HCT116 (cell line): ENCODE measurements around the gene CGNL1. TPM values are rescaled to one million over a fixed set of nuclear protein-coding genes. Genes with fewer than 3 reads are reported as not detected.

Source experiments
- ATAC-seq: fragments of 200-7000 bp; cut with Tn5 transposase; 2 replicates; pipeline ENCODE4 v1.9.1; 2020; ENCODE audit warnings: mild to moderate bottlenecking, moderate library complexity
- Bru-seq: library from RNA; stranded (reverse); fragments of 400-500 nt; gene quantifications from one replicate; lab custom pipeline; 2021; lab: Mats Ljungman, UMichigan
- BruChase-seq, 2 experiments: library from RNA; stranded (reverse); fragments of 400-500 nt; gene quantifications; one replicate each; lab custom pipeline; 2021; lab: Mats Ljungman, UMichigan
- BruUV-seq: library from RNA; stranded (reverse); fragments of 400-500 nt; replicated peaks from 2 replicates; lab custom pipeline; 2021; lab: Mats Ljungman, UMichigan
- CTCF ChIA-PET: fragments of 300-600 bp; sonication (Branson Sonifier 250); formaldehyde crosslinking; loops from one replicate; lab custom pipeline; 2021; ENCODE audit warnings: antibody characterized with exemption; lab: Charles Lee
- POLR2A ChIA-PET: fragments of 300-600, 350-600 bp; sonication (Branson Sonifier 250); formaldehyde crosslinking; loops from one replicate; lab custom pipeline; 2021; ENCODE audit warnings: antibody characterized with exemption; lab: Charles Lee
- RAD21 ChIA-PET, 2 experiments: fragments of 300-600 bp; sonication (Branson Sonifier 250); formaldehyde crosslinking; loops; one replicate each; lab custom pipeline; 2023; ENCODE audit warnings: low total read pairs in 2 of 2; ENCODE audit not compliant: uncharacterized antibody in 2 of 2, unreplicated experiment in 2 of 2, low non-redundant PET in 1 of 2; lab: Charles Lee
- DNase-seq: peaks from one replicate; pipeline ENCODE4 v3.0.0-alpha.2; 2010; ENCODE audit warnings: low read depth, low spot score
- H2AFZ ChIP-seq: fragments of 200-600 bp; shearing (Covaris generic), sonication (generic); 2 replicates; pipeline ENCODE4 v1.6.1; 2017; ENCODE audit warnings: low read depth, mixed run types, mixed read lengths, antibody characterized with exemption, low read length; ENCODE audit not compliant: poor library complexity, severe bottlenecking
- H3K27ac ChIP-seq: 2 replicates; pipeline ENCODE4 v1.5.1; 2012; ENCODE audit warnings: low read depth, low read length
- H3K27me3 ChIP-seq: fragments of 200-600 bp; sonication (generic); 2 replicates; pipeline ENCODE4 v1.6.1; 2016; ENCODE audit warnings: mixed run types, low read length, mixed read lengths; ENCODE audit not compliant: insufficient read depth
- H3K36me3 ChIP-seq, 2 experiments: fragments of 200-500 bp in 1 of 2; fragments of 200-600 bp in 1 of 2; sonication (Bioruptor generic) in 1 of 2; sonication (generic) in 1 of 2; 2 replicates each; pipeline versions ENCODE4 v1.5.1 to v1.6.1; 2014 to 2016; ENCODE audit warnings: low read length in 2 of 2, inconsistent platforms in 1 of 2, mixed read lengths in 1 of 2, mixed run types in 1 of 2; ENCODE audit not compliant: insufficient read depth in 2 of 2, control insufficient read depth in 1 of 2
- H3K4me1 ChIP-seq, 2 experiments: fragments of 200-600 bp in 1 of 2; sonication (generic) in 1 of 2; 2 replicates each; pipeline versions ENCODE4 v1.5.1 to v1.6.1; 2012 to 2017; ENCODE audit warnings: low read length in 2 of 2, inconsistent platforms in 1 of 2, mild to moderate bottlenecking in 1 of 2, mixed read lengths in 1 of 2, mixed run types in 1 of 2, moderate library complexity in 1 of 2; ENCODE audit not compliant: insufficient read depth in 2 of 2, control insufficient read depth in 1 of 2
- H3K4me2 ChIP-seq: fragments of 200-600 bp; sonication (generic); 2 replicates; pipeline ENCODE4 v1.6.1; 2017; ENCODE audit warnings: mixed run types, low read length, mixed read lengths
- H3K4me3 ChIP-seq, 2 experiments: fragments of 200-600 bp in 1 of 2; sonication (generic) in 1 of 2; replicated peaks in 1 of 2; 2 replicates each; pipeline ENCODE4 v1.5.1; 2011 to 2016; ENCODE audit warnings: low read length in 2 of 2, control low read depth in 1 of 2, low read depth in 1 of 2, mild to moderate bottlenecking in 1 of 2, mixed read lengths in 1 of 2, mixed run types in 1 of 2
- H3K79me2 ChIP-seq: fragments of 200-600 bp; sonication (generic); 2 replicates; pipeline ENCODE4 v1.6.1; 2017; ENCODE audit warnings: mild to moderate bottlenecking, mixed run types, low read length, moderate library complexity, mixed read lengths; ENCODE audit not compliant: insufficient read depth
- H3K9ac ChIP-seq: fragments of 200-600 bp; sonication (generic); 2 replicates; pipeline ENCODE4 v1.6.1; 2016; ENCODE audit warnings: low read length, mixed read lengths
- H3K9me2 ChIP-seq: fragments of 200-600 bp; sonication (generic), shearing (Covaris generic); 2 replicates; pipeline ENCODE4 v1.6.1; 2017; ENCODE audit warnings: mixed run types, mild to moderate bottlenecking, moderate library complexity; ENCODE audit not compliant: insufficient read depth
- H3K9me3 ChIP-seq, 2 experiments: fragments of 200-500 bp in 1 of 2; fragments of 200-600 bp in 1 of 2; sonication (Bioruptor generic) in 1 of 2; sonication (generic) in 1 of 2; 2 replicates each; pipeline ENCODE4 v1.6.1; 2014 to 2017; ENCODE audit warnings: low read length in 2 of 2, mixed read lengths in 2 of 2, inconsistent platforms in 1 of 2, low read depth in 1 of 2, mild to moderate bottlenecking in 1 of 2, mixed run types in 1 of 2, moderate library complexity in 1 of 2; ENCODE audit not compliant: control insufficient read depth in 1 of 2, insufficient read depth in 1 of 2
- H4K20me1 ChIP-seq: fragments of 200-600 bp; sonication (generic), shearing (Covaris generic); 2 replicates; pipeline ENCODE4 v1.6.1; 2017; ENCODE audit warnings: mixed run types, mild to moderate bottlenecking, moderate library complexity; ENCODE audit not compliant: insufficient read depth
- CBX3 ChIP-seq: IDR thresholded peaks from 2 replicates; pipeline ENCODE4 v1.6.1; 2012; ENCODE audit warnings: low read depth
- CEBPB ChIP-seq: IDR thresholded peaks from 2 replicates; pipeline ENCODE4 v1.6.1; 2012; ENCODE audit warnings: low read depth
- EZH2 ChIP-seq: fragments of 200-600 bp; sonication (generic); IDR thresholded peaks from 2 replicates; pipeline ENCODE4 v1.6.1; 2017; ENCODE audit warnings: antibody characterized with exemption, mixed run types
- EZH2phosphoT487 ChIP-seq: fragments of 200-600 bp; IDR thresholded peaks from 2 replicates; pipeline ENCODE4 v1.6.1; 2018; ENCODE audit warnings: antibody characterized with exemption, borderline replicate concordance
- FOSL1 ChIP-seq: IDR thresholded peaks from 2 replicates; pipeline ENCODE4 v1.6.1; 2012; ENCODE audit warnings: low read depth
- POLR2A ChIP-seq: IDR thresholded peaks from 2 replicates; pipeline ENCODE4 v1.7.0; 2011; ENCODE audit warnings: borderline replicate concordance; ENCODE audit not compliant: insufficient read depth, insufficient read length; ENCODE audit errors: extremely low read depth
- POLR2AphosphoS5 ChIP-seq: IDR thresholded peaks from 2 replicates; pipeline ENCODE4 v1.6.1; 2011; ENCODE audit warnings: mild to moderate bottlenecking, low read depth, low read length, moderate library complexity
- RAD21 ChIP-seq: IDR thresholded peaks from 2 replicates; pipeline ENCODE4 v1.6.1; 2012; ENCODE audit warnings: low read depth, mild to moderate bottlenecking
- REST ChIP-seq: IDR thresholded peaks from 2 replicates; pipeline ENCODE4 v1.6.1; 2012; ENCODE audit warnings: low read depth
- SIN3A ChIP-seq: IDR thresholded peaks from 2 replicates; pipeline ENCODE4 v1.6.1; 2012; ENCODE audit warnings: low read depth
- SP1 ChIP-seq: IDR thresholded peaks from 2 replicates; pipeline ENCODE4 v1.6.1; 2012; ENCODE audit warnings: low read depth
- TCF7L2 ChIP-seq: IDR thresholded peaks from 2 replicates; pipeline ENCODE4 v1.7.0; 2011; ENCODE audit warnings: borderline replicate concordance, inconsistent platforms; ENCODE audit not compliant: insufficient read depth, insufficient read length; ENCODE audit errors: extremely low read depth
- ZFX ChIP-seq: fragments of 450-650 bp; IDR thresholded peaks from 2 replicates; pipeline ENCODE4 v1.6.1; 2017
- intact Hi-C: fragments of 100-400 bp; cut with micrococcal nuclease; formaldehyde crosslinking; loops from 2 replicates; pipeline ENCODE4 v1.10.0; 2022
- long read RNA-seq: library from polyadenylated mRNA; unstranded; transcript quantifications from one replicate; pipeline ENCODE4 v2.0.0, GENCODE V29; 2021; ENCODE audit not compliant: unreplicated experiment
- polyA plus RNA-seq: library from polyadenylated mRNA; unstranded; fragments of >200 nt; gene quantifications from 2 replicates; pipeline ENCODE4 v1.2.1, GENCODE V29; 2012; ENCODE audit warnings: missing spikeins
- total RNA-seq: library from RNA; stranded (reverse); gene quantifications from one replicate; pipeline ENCODE4 v1.2.1, GENCODE V29; 2021; ENCODE audit not compliant: unreplicated experiment

The CGNL1 gene
- total RNA-seq (2.2 TPM), Bru-seq, nascent RNA (percentile 36 among the genes with signal in this experiment), BruChase-seq, experiment 1, labeled RNA remaining after a 6-hour chase (percentile 34 among the genes with signal in this experiment), BruChase-seq, experiment 2, labeled RNA remaining after a 2-hour chase (percentile 36 among the genes with signal in this experiment)
- 1.1 and 1.4 TPM in 2 replicates for polyA plus RNA-seq
- long read RNA-seq, partial matches to known transcripts = 4 of 6 reads
- long read RNA-seq, other reads (novel, unspliced or antisense) = 2 of 6 reads

GRCh38 chr15:57375827-57376695 is at the start of gene CGNL1:
Gene CGNL1, plus strand, starts transcription at chr15:57376505. Its CDS starts 61,495 bp downstream, at chr15:57438000.
- no TSS peak for BruUV-seq
- no peaks in the 10 kb centered on the region for H3K9me3 ChIP-seq
- H3K27me3 ChIP-seq = no peaks in the 10 kb centered on the region
- peaks cover 5 to 12% of the 10 kb centered on the region in 2 experiments; a peak in 3 of 4 replicates for H3K4me1 ChIP-seq
- intact Hi-C loops = no loop called here
- H3K4me3 ChIP-seq = peak within 1 kb of the TSS; percentile 40 to 55
- peak within 1 kb of the TSS; percentile 93 for H2AFZ ChIP-seq
- DNase-seq (no peak), ATAC-seq (peak; percentile 86)
- ChIA-PET RAD21 (no interaction called here), CTCF (interaction anchor here (1.0 to 1.4 kb wide), 2 partner anchors 151 to 166 kb away, joined by 3 to 4 read pairs; no protein-coding TSS in a partner anchor), POLR2A (no interaction called here)
- H3K36me3 ChIP-seq = no peaks in the 10 kb centered on the region
- peak within 1 kb of the TSS; percentile 35; the same call in 1 of the 2 replicates for H3K9ac ChIP-seq
- no peaks in the 10 kb centered on the region for H3K9me2 ChIP-seq
- H3K4me2 ChIP-seq = peak within 1 kb of the TSS; percentile 79
- TF ChIP-seq ZFX (peak; percentile 37; the same call in 1 of the 2 replicates), POLR2AphosphoS5 (no peak; the same call in 1 of the 2 replicates)
- no peak within 1 kb of the TSS; the same call in 1 of the 2 replicates for H3K27ac ChIP-seq
- H3K79me2 ChIP-seq = no peaks in the 10 kb centered on the region
- H4K20me1 ChIP-seq = no peaks in the 10 kb centered on the region

GRCh38 chr15:57327985-57328471 is 48.3 kb upstream of the CGNL1 start:
- intact Hi-C loops = no loop called here
- no peaks in the 10 kb centered on the region for H3K27me3 ChIP-seq
- ChIA-PET POLR2A (no interaction called here), RAD21 (no interaction called here), CTCF (interaction anchor here (0.6 to 1.6 kb wide), 2 partner anchors 200 to 214 kb away, joined by 3 read pairs; no protein-coding TSS in a partner anchor)
- H3K4me2 ChIP-seq = no peak overlapping the region
- no peaks in the 10 kb centered on the region for H3K79me2 ChIP-seq
- H2AFZ ChIP-seq = no peak overlapping the region
- H4K20me1 ChIP-seq = no peaks in the 10 kb centered on the region
- H3K9ac ChIP-seq = no peak overlapping the region
- no peaks in the 10 kb centered on the region for H3K9me3 ChIP-seq
- no peaks in the 10 kb centered on the region for H3K36me3 ChIP-seq
- H3K4me1 ChIP-seq = peaks cover 11 to 20% of the 10 kb centered on the region in 2 experiments
- H3K9me2 ChIP-seq = no peaks in the 10 kb centered on the region
- DNase-seq (no peak), ATAC-seq (no peak)
- no peak overlapping the region for H3K27ac ChIP-seq
- H3K4me3 ChIP-seq = no peak overlapping the region
- no TSS peak for BruUV-seq
- TF ChIP-seq POLR2A = no peak
- TF ChIP-seq RAD21 = no peak
- no peak for TF ChIP-seq SIN3A
- no peak for TF ChIP-seq CEBPB
- no peak for TF ChIP-seq EZH2
- no peak for TF ChIP-seq FOSL1
- TF ChIP-seq REST = no peak
- TF ChIP-seq SP1 = no peak
- TF ChIP-seq CBX3 = no peak
- TF ChIP-seq TCF7L2 = no peak
- no peak for TF ChIP-seq EZH2phosphoT487
